Body of pancreas (tissue), 4 donors: Measurements from ENCODE around the gene HID1. TPM values are rescaled to one million over a fixed set of nuclear protein-coding genes. Genes with fewer than 3 reads are reported as not detected.
"Not testable (repeated sequence)": the region's sequence is repeated elsewhere in the genome, so short reads cannot be mapped to it uniquely, and the experiment has no call there.

Source experiments
- ATAC-seq: fragments of 150-250 bp; one replicate; pipeline ENCODE4 v1.9.1; 2016
- DNase-seq, 4 donors: peaks; one replicate each; pipeline ENCODE4 v3.0.0-alpha.2; 2019
- H3K27ac ChIP-seq, 4 donors: fragments of 200-600 bp; sonication (generic); 1 replicate in 3 of 4; 2 replicates in 1 of 4; pipeline versions ENCODE4 v1.5.1 to v1.6.1; 2016 to 2019; ENCODE audit warnings: mild to moderate bottlenecking in 1 of 4, mixed read lengths in 1 of 4, moderate library complexity in 1 of 4
- H3K27me3 ChIP-seq, 2 donors: fragments of 200-600 bp; sonication (generic); one replicate each; pipeline ENCODE4 v1.6.0; 2016; ENCODE audit warnings: mild to moderate bottlenecking in 1 of 2
- H3K36me3 ChIP-seq, 2 donors: fragments of 200-600 bp; sonication (generic); replicated peaks in 1 of 2; 2 replicates each; pipeline ENCODE4 v1.5.1; 2016; ENCODE audit warnings: low read depth in 2 of 2; ENCODE audit not compliant: insufficient read depth in 1 of 2
- H3K4me1 ChIP-seq: fragments of 200-600 bp; sonication (generic); one replicate; pipeline ENCODE4 v1.6.0; 2016
- H3K4me3 ChIP-seq, 2 donors: fragments of 200-600 bp; sonication (generic); 1 replicate in 1 of 2; 2 replicates in 1 of 2; pipeline ENCODE4 v1.5.1; 2016 to 2019
- H3K9me3 ChIP-seq, 3 donors: fragments of 200-600 bp; sonication (generic); 1 replicate in 2 of 3; 2 replicates in 1 of 3; pipeline ENCODE4 v1.5.1; 2016
- POLR2A ChIP-seq, 3 donors: fragments of 450-650 bp; IDR thresholded peaks; one replicate each; pipeline ENCODE4 v1.6.1; 2016; ENCODE audit warnings: antibody characterized with exemption in 3 of 3, mild to moderate bottlenecking in 2 of 3
- WGBS, 2 donors: methylation state at CpG; one replicate each; pipeline ENCODE4 v1.1.5; 2017; 5-methylcytosine and 5-hydroxymethylcytosine counted together
- intact Hi-C: fragments of 100-400 bp; cut with DNase I; formaldehyde crosslinking; loops from one replicate; pipeline ENCODE4 v1.15.1; 2023
- total RNA-seq, 2 donors: library from RNA; depleted of rRNA; stranded (reverse); fragments of >200 nt; gene quantifications; one replicate each; pipeline ENCODE4 v1.1.0, GENCODE V29; 2016
- TF ChIP-seq, protein P1 (sequence below), 7 experiments: fragments of 450-650 bp in 4 of 7; fragments of 200-600 bp in 3 of 7; sonication (generic) in 3 of 7; IDR thresholded peaks; one replicate each; pipeline ENCODE4 v1.5.1; 2016 to 2019; ENCODE audit warnings: antibody characterized with exemption in 7 of 7

HID1 gene
- total RNA-seq, 2 donors from 2014 or later, result 157 to 164 TPM

DNA sequence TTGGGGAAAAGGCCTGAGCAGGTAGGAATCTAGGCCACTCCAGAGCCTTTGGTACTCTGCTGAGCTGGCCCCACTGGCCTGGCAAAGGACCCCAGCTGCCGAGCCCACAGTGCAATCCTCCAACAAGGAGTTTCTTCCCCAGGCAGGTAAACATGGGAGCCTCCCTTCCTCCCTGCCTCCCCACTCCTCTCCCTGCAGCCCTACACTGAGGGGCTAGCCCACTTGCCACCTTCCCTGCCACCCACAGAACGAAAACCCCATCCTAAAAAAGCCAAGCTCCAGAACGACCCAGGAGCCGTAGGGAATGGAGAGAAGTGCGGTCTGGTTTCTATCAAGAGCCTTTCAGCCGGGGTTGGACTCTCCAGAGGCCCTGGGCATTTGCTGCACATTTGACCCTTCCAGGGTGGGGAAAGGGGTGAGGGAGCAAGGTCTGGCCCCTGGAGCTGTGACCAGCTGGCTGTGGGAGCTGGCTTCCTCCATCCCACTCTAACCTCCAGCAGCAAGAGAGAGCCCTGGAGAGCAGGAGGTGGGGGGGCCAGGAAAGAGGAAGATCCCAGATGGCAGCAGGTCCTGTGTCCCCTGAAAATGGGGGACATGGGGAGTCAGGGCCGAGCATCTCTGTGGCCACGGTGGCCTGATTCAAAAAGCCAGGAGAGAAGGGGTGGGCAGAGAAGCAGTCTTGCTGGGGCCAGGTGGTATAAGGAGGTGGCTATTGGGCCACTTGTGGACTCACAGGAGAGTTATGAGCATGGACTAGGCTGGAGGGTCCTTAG lies 1.3 kb downstream of the HID1 start:
- WGBS, 2 donors, result 15 to 22% methylated on average over 8 of the region's 8 CpGs
- Histone ChIP-seq H3K27me3 (no peaks in the 10 kb centered on the region), H3K4me1 (peaks cover 69% of the 10 kb centered on the region), H3K36me3 (no peaks in the 10 kb centered on the region), H3K9me3 (no peaks in the 10 kb centered on the region), H3K4me3 (peak overlapping the region; percentile 73 to 99), H3K27ac (peak overlapping the region; percentile 94 to 97 (median 95))
- no peak for TF ChIP-seq POLR2A (IDR thresholded peaks at IDR 0.05)
- TF ChIP-seq, protein P1, sequence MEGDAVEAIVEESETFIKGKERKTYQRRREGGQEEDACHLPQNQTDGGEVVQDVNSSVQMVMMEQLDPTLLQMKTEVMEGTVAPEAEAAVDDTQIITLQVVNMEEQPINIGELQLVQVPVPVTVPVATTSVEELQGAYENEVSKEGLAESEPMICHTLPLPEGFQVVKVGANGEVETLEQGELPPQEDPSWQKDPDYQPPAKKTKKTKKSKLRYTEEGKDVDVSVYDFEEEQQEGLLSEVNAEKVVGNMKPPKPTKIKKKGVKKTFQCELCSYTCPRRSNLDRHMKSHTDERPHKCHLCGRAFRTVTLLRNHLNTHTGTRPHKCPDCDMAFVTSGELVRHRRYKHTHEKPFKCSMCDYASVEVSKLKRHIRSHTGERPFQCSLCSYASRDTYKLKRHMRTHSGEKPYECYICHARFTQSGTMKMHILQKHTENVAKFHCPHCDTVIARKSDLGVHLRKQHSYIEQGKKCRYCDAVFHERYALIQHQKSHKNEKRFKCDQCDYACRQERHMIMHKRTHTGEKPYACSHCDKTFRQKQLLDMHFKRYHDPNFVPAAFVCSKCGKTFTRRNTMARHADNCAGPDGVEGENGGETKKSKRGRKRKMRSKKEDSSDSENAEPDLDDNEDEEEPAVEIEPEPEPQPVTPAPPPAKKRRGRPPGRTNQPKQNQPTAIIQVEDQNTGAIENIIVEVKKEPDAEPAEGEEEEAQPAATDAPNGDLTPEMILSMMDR (IDR thresholded peaks at IDR 0.05), result no peak
- no peak for DNase-seq
- intact Hi-C loops, result no loop called here
- no peak for ATAC-seq

DNA sequence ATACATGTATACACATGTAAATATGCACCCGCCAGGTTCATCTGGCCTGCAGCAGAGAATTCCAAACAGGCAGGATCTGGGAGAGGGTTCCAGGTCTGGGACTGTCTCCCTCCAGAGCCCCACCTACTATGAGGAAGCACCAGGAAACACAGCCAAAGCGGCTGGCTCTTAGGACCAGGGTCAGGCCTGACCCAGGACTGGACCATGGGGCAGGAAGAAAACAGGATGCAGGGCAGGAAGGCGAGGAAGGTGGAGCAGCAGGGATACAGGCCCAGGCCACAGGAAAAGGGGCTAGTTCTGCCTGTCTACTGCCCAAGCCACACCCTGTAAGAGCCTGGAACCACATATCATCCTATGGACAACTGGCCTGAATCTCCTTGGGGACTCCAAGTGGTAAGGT lies 2.2 kb downstream of the HID1 start:
- ATAC-seq, result no peak
- Histone ChIP-seq H3K9me3 (no peaks in the 10 kb centered on the region), H3K4me3 (no peak overlapping the region), H3K4me1 (peaks cover 71% of the 10 kb centered on the region), H3K36me3 (no peaks in the 10 kb centered on the region), H3K27me3 (no peaks in the 10 kb centered on the region), H3K27ac (peak overlapping the region in 3 of 4 donors; percentile 94 to 97 (median 95))
- intact Hi-C loops, result no loop called here
- no peak for TF ChIP-seq POLR2A (IDR thresholded peaks at IDR 0.05)
- TF ChIP-seq, protein P1 (IDR thresholded peaks at IDR 0.05), result no peak
- WGBS, 2 donors, result 21 to 64% methylated on average over 3 of the region's 3 CpGs
- no peak for DNase-seq

DNA sequence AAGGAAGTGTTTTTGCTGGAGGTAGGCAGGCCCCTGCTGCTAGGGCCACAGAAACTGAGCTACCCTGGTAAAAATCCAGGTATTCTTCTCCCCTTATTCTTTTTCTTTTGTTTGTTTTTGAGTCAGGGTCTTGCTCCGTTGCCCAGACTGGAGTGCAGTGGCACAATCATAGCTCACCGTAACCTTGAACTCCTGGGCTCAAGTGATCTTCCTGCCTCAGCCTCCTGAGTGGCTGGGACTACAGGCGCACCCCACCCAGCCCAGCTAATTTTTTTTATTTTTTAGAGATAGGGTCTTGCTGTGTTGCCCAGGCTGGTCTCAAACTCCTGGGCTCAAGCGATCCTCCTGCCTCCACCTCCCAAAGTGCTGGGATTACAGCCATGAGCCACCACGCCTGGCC lies 3.1 kb downstream of the HID1 start:
- ATAC-seq, H3K27me3 ChIP-seq, H3K36me3 ChIP-seq, H3K4me3 ChIP-seq, intact Hi-C loops, H3K9me3 ChIP-seq, DNase-seq: not testable (repeated sequence)
- 78 to 86% methylated on average over 5 of the region's 5 CpGs for WGBS, 2 donors
- Histone ChIP-seq H3K4me1 (peaks cover 70% of the 10 kb centered on the region), H3K27ac (peak overlapping the region in 2 of 4 donors; percentile 74 to 76)

DNA sequence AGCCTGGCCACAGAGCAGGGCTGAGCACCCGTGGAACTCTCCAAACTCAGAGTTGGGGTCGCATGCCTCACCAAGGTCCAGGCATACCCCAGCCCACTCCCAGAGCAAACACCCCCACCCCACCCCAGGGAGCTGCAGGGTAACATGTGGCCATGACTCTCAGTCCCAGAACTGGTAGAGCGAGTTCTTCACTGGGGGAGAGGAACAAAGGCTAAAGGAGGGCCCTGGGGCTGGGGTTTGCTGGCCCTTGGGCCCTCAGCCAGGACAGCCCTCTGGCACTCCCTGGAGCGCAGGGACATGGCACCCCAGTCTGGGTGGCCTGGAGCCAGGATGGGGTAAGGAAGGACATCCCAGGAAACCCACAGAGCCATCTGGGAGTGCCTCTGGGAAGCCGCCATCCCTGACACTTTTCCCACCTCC lies 4.2 kb downstream of the HID1 start:
- H3K36me3 ChIP-seq, result no peaks in the 10 kb centered on the region
- H3K4me1 ChIP-seq, result peaks cover 63% of the 10 kb centered on the region
- WGBS, 2 donors, result 7 to 23% methylated on average over 3 to 5 of the region's 5 CpGs
- H3K4me3 ChIP-seq, result no peak overlapping the region
- no peak for TF ChIP-seq POLR2A (IDR thresholded peaks at IDR 0.05)
- TF ChIP-seq, protein P1 (IDR thresholded peaks at IDR 0.05), result no peak
- H3K9me3 ChIP-seq, result no peaks in the 10 kb centered on the region
- ATAC-seq (peak; percentile 49), DNase-seq (peak; percentile 66 to 85 (median 83))
- H3K27ac ChIP-seq, result peak overlapping the region; percentile 74 to 81 (median 75)
- intact Hi-C loops, result no loop called here
- H3K27me3 ChIP-seq, result no peaks in the 10 kb centered on the region

DNA sequence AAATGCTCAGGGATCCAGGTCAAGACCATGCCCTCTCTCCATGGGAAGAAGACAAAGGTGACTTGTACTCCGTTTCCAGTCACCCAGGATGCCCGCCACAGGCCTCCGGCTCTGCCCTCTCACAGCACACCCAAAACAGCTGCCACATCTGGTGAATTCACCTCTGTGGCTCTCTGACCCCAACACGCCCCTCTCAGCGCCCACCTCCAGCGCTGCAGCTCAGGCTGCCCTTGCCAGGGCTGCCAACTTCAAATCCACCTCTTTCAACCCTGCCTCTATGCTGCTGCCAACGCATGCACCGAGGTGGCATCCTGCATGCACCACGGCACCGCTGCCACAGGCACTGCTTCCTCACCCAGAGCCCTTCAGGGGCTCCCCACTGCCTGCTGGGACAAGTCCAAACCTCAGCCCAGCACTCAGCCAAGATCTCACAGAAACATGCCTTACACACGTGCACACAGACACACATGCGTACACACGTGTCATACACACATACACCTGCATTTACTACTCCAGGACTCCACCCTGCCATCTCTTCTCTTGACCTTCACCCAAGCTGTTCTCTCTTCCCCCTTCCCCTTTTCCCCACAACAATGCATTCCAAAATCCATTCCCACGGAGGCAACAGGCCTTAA lies 7.5 kb downstream of the HID1 start:
- H3K27me3 ChIP-seq, result no peaks in the 10 kb centered on the region
- no peaks in the 10 kb centered on the region for H3K9me3 ChIP-seq
- H3K4me3 ChIP-seq, result no peak overlapping the region
- no peak for ATAC-seq
- H3K27ac ChIP-seq, result no peak overlapping the region
- H3K4me1 ChIP-seq, result peaks cover 43% of the 10 kb centered on the region
- peaks cover 0 to 4% of the 10 kb centered on the region in 2 donors for H3K36me3 ChIP-seq
- 62 to 69% methylated on average over 10 to 12 of the region's 14 CpGs for WGBS, 2 donors
- no peak for TF ChIP-seq POLR2A (IDR thresholded peaks at IDR 0.05)
- TF ChIP-seq, protein P1 (IDR thresholded peaks at IDR 0.05), result no peak
- intact Hi-C loops, result loop anchor here (5.0 kb wide), 1 partner anchor 47 kb away; the partner anchor contains the start of gene MRPL58
- no peak for DNase-seq
